Eye (tissue), 1 donor: ENCODE data around the gene C17orf50.
A peak's percentile ranks its signal among the peaks of the same experiment; 100 is the strongest.
"Not testable (repeated sequence)": the region's sequence is repeated elsewhere in the genome, so short reads cannot be mapped to it uniquely, and the experiment has no call there.

Experiments
- DNase-seq: peaks from one replicate; pipeline ENCODE4 v3.0.0-alpha.2; 2015

C17orf50 gene

DNA sequence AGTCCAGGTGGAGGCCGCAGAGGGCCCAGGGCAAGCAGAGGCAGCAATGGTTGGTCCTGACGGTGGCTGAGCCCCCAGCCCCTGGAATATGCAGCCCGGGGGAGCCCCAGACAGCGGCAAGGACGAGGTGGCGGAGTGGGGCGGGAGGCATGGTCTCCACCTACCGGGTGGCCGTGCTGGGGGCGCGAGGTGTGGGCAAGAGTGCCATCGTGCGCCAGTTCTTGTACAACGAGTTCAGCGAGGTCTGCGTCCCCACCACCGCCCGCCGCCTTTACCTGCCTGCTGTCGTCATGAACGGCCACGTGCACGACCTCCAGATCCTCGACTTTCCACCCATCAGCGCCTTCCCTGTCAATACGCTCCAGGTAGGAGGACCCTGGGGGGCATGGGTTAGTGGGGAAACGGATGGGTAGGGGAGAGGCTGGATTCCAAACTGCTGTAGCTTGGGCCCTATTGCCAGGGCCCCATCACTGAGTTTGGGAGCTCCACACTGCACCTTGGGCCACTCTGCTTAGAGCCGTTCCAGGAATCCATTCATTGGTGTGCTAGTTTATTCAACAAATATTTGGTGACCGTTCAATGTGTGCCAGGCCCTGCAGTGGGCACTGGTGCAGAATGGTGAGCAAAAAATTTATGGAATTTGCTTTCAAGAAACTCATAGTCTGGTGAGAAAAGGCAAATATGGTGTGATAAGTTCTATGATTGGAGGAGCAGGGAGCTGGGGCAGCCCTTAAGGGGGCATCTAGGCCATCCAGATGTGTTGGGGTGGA lies 25.5 kb upstream of the C17orf50 start:
- no peak for DNase-seq

GRCh38 chr17:35736236-35736635 lies 24.5 kb upstream of the C17orf50 start:
- DNase-seq, result no peak

DNA sequence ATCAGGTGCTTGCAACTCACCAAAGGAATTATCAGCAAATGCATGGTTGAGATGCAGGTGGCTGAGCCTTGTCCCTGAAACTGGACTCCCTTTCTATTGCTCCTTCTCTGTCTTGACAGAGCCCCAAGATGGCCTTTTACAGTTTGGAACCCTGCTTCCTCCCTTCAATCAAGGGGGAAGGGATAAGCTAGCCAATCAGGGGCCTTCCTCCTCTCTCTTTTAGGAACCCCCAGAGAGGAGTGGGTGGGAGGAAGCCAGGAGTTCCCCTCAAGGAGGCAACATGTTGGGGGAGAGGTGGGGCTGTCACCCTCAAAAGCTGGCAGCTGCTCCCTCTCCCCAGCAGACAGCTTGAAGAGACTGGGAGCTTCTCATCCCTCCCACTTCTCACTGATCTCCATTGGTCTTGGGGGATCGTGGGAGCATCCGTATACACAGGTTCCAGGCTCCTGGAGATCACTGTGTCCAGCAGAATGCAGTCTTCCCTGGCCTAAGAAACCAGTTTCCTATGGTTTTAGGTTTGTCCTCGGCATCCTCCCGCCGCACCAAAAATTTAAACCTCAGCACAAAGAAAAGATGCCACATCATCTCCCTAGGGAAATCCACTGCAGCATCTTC lies 22.1 kb upstream of the C17orf50 start:
- DNase-seq, result no peak

GRCh38 chr17:35740216-35740615 lies 20.5 kb upstream of the C17orf50 start:
- DNase-seq, result no peak

- peak; percentile 58 for DNase-seq
Measured at GRCh38 chr17:35740997-35741931, 19.4 kb upstream of the C17orf50 start.

DNA sequence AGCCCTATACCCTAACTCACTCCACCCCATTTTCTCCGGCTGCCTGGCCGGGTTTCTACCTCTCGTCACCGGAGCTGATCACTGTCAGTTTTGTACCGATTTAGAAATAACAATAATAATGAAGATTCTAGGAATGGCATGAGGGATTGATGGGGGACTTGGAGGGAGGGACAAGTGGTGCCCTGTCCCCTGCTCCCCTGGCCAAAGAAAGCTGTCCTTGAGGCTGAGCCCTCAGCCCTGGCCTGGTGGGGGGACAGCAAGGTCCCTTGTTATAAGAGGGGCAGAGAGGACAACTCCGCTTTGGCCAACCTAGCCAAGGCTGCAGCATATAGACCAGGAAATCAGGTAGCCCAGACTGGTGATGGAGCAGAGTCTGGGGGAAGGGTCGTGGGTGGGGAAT lies 18.2 kb upstream of the C17orf50 start:
- no peak for DNase-seq

DNA sequence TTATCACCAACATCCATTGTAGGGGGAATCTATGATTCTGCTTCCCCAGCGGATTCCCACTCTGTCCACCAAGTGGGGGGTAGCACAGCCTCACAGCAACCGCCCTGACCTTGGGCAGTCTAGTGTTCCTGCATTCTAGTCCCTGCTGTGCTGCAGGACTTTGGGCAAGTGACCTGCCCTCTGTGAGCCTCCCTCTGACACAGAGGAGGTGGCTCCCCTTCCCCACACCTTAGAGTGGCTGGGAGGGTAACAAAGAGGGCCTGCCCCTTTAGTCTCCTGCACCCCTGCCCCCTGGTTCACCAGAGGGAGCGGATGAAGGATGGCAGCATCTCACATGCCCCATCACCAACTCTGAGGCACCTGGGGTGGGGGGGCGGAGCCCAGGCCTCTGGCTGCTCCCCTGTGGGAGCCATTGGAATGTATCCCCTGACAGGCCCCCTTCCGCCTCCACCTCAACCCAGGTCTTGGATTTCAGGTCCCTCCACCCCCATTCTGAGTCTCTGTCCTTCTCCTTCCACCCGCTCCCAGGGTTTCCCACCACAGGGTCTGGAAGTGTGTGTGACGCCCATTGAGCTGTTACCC lies 17.7 kb upstream of the C17orf50 start:
- no peak for DNase-seq

DNA sequence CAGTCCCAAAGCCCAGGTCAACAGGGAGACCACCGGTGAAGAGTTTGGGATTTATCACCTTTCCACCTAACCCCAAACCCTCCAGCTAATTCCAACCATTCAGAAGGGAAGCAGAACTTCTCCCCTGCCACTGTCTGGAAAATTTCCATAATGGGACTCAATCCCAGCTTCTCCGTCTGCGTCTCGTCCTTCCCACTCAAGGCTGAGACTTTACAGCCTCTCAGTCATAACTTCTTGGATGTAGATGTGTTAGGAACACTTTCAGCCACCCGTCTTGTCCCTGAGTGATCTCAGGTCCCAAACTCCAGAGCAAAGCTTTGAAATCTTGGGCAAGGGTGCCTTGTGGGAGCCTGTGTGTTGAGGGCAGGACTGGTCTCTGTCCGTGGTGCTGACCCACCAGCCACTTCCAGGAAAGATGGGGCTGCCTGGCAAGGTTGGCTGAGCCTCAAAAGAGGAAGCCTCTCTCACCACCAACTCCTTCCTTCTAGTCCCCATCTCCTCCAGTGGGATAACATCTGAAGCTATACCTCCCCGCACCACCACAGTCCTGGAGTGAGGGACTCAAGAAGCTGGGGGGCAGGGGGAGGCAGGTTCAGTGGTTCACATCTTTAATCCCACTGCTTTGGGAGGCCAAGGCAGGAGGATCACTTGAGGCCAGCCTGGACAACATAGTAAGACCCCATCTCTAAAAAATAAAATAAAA lies 16.9 kb upstream of the C17orf50 start:
- DNase-seq, result peak; percentile 61

GRCh38 chr17:35744830-35745229 lies 15.9 kb upstream of the C17orf50 start:
- DNase-seq, result no peak

DNA sequence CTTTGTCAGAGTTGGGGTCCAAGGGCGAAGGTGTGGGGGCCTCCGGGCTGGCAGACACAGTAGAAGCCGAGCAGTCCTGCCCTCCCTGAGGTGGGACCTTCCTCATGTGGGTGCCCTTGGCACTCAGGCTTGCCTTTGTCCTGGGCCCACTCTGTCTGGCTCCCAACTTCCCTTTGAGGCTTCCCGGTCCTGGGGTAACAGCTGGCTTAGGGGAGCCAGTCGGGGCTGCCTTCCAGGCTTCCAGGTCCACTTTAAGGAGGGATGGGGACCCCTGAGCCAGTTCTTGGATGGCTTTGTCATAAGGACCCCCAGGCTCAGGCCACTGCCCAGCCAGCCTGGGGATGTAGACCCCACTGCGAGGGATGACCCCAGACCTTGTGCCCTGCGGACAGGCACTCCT lies 15.4 kb upstream of the C17orf50 start:
- no peak for DNase-seq

GRCh38 chr17:35745749-35746320 lies 14.9 kb upstream of the C17orf50 start:
- DNase-seq, result no peak

DNA sequence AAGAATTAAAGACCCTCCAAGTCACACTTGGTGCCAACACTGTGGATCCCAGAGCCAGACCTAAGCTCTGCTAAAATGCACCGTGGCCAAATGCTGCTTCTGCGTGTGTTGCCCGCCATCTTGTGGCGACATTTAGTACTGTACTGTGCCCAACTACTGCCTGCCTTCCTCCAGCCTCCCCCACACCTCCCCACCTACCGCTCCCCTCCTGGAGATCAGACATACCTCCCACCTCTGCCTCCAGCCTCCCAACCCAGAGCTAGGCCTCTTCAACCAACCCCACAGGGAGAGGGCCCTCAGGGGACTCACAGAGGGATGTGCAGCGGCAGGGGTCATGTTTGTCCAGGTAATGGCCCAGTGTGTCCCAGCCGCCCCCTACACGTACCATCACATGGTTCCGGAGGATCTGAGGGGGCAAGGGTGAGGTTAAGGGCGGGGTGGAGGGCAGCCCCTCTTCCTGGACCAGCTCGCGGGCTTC lies 13.1 kb upstream of the C17orf50 start:
- peak; percentile 91 for DNase-seq

DNA sequence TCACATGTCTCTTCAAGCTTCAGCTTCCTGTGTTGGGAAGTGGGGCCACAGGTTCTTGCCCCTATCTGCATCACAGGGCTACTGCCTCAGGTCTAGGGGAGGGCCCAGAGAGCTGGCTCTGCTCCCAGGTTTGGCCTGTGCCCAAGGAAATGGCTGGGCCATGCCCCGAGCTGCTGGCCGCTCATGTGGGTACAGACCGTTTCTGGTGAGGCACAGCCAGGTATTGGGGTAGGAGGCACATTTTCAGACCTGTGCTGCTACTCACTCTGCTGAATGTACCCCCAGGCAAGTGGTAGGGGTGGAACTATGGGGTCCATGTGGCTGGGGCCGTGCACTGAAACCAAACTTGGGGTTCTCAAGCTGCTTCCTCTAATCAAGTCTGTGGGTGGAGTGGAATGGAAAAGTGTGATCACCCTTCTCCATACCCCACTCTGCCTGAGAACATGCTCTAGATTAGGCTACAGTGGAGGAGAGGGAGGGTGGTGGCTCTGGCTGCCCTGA lies 12.3 kb upstream of the C17orf50 start:
- no peak for DNase-seq

DNA sequence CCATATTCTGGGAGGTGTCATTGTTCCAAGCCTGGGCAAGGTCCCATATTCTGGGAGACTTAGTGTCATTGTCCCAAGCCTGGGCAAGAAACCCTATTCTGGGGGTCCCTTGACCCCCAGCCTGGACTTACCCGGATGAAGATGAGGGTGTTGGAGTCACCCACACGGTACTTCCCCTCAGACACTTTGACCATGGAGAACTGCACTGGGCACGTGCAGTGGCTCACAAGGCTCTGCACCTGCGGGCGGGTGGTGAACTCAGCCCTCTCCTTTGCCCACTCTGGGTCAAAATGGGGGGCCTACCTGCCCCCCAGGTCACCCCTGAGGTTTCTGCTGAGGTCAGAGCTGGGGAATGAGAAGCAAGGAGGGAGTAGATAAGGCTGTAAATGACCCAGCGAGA lies 11.7 kb upstream of the C17orf50 start:
- DNase-seq, result no peak

DNA sequence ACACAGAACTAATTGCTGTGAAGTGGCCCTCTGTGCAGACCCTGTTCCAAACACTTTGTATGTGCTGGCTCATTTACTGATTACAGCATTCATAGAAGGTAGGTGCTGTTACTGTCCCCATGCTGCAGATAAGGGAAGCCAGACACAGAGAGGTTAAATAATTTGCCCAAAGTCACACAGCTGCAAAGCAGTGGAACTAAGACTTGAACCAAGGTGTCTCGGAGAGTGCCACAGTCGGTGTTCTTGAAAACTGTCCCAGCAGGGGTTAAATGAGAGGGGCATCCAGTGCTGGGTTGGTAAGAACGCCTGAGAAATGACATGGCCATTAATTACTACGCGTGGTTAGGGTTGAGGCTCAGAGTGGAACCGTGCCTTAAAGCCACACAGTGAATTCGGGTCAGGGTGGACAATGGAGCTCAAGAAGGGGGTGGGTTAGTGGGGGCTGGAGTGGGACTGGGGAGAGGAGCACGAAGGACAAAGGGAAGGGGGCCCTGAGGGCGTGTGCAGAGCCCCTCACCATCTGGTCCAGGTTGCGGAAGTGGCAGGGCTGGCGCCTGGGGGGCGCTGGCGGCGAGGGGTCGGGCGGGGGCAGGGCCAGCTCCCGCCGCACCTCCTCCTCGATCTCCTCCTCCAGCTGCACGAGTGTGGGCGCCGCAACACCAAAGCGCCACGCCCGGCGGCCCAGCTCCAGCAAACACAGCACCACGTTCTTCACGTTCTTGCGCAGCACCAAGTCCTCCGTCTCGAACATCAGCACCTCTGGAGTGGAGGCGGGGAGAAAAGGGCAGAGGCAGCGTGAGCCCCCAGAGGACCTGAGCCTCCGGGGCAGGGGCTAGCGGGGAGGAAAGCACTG lies 10.9 kb upstream of the C17orf50 start:
- peak; percentile 47 for DNase-seq

DNA sequence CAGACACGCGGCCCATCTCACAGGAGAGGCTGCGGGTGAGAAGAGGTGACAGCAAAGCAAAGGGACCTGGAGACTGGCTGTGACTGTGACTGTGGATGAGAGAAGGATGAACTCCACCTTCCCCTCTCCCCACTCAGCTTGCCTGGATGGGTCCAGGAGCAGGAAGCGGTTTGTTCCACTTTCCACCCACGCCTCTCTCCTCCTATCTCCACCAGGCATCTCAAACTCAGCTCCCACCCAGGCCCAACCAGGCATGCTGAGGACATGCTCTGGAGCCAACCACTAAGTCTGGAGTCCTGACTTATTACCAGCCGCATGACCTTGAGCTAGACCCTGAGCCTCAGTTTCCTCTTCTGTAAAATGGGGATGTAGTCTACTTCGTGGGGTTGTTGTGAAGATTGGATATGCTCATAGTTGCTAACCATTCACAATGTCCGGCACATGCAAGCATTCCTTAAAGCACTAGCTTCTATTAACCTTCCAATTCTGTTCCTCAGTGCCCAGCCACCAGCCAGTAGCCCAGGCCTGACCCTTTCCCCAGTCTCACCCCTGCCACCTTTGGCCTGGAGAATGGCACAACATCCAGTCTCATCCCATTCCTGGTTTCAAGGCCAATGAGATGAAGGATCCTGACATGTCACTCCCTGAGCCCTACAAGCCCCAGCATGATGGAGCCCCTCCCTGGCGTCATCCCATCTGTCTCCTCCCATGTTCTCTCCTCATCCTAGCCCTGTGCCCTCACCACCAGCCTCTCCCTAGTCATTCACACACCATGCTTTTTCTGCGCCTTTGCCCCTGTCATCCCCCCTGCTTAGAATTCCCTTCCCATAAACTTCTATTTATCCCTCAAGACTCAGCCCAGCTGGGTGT lies 9.9 kb upstream of the C17orf50 start:
- DNase-seq, result no peak

DNA sequence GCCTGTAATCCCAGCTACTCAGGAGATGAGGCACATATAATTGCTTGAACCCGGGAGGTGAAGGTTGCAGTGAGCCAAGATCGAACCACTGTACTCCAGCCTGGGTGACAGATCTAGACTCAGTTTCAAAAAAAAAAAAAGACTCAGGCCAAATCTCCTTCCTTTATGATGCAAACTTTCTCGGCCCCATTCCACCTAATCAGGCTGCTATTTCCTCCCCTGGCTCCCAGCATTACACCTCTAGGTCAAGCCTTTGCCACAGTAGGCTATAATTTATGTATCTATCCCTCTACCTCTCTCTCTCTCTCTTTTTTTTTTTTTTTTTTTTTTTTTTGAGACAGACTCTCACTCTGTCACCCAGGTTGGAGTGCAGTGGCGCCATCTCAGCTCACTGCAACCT lies 9.1 kb upstream of the C17orf50 start:
- not testable (repeated sequence) for DNase-seq

- DNase-seq, result no peak
Measured at GRCh38 chr17:35752471-35752870, 8.2 kb upstream of the C17orf50 start.

DNA sequence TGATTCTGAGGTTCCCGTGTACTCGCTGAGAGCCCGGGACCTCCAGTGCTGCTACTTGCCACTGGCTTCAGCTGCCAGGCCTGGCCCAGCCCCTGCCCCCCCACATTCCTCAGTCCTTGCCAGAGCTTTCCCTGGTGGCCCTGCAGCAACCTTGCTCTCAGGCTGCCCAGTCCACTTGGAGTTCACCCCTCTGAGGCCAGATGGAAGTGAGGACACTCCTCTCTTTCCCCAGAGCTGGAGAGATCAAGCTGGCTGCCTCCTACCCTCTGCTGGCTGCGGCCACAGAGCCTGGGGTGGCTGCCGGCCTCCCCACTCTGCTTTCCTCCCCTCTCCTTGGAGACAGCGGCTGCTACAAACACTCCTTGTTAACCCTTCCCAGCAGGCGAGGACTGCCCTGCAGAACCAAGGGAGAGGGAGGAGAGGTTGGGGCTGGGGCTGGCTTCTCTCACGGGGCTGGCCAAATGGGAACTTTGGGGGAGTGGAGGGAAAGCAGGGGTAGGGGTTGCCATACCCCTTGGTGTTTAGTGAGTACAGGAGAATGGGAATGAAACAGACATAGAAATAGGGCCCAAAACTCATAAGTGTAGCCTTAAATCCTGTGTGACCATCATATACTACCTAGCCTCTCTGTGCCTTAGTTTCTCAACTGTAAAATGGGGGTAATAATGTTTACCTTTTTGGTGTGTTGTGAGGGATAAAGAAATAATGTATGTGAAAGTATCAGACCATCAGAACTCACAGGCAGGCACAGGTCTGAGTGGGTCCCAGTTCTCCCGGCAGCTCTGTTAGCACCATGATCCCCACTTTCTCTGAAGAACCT lies 7.5 kb upstream of the C17orf50 start, which contains the start of gene GAS2L2:
TSS of gene GAS2L2 (minus strand) at position 295 of the 820 bp plus-strand sequence. CDS start 389 bp downstream, outside the sequence.
- no peak for DNase-seq
